Measurements from ENCODE around the gene NEDD9. TPM values are rescaled to one million over a fixed set of nuclear protein-coding genes. Genes with fewer than 3 reads are reported as not detected.

NEDD9 gene
- total and polyA plus RNA-seq, 2 of the 13 experiments (the other 11 are each of a cell fraction or from before 2014, with no cell fraction given), result 27.1 to 389 TPM

GRCh38 chr6:11194356-11195218 lies 37.9 kb downstream of the NEDD9 start:
- BruUV-seq (replicated peaks), result no TSS peak
- Histone ChIP-seq H4K20me1 (ENCODE audit: insufficient read depth, low read length) (peaks cover 90% of the 10 kb centered on the region), H3K79me2 (ENCODE audit: insufficient read depth, low read length) (peaks cover 58% of the 10 kb centered on the region), H3K4me3 (replicated peaks in 1 of 3; ENCODE audit: insufficient read depth in 1 of 3, low read depth in 2 of 3, low read length in 3 of 3) (no peak overlapping the region), H3K36me3 (replicated peaks in 1 of 2; ENCODE audit: control insufficient read depth in 1 of 2, insufficient read depth in 2 of 2, low read length in 2 of 2) (peaks cover 45 to 88% of the 10 kb centered on the region in 2 experiments), H3K9me3 (ENCODE audit: low read length) (no peaks in the 10 kb centered on the region), H3K27ac (ENCODE audit: extremely low read length, insufficient read depth, low read length) (no peak overlapping the region), H3K4me2 (ENCODE audit: low read depth, low read length) (no peak overlapping the region), H2AFZ (ENCODE audit: low read length) (no peak overlapping the region), H3K9ac (ENCODE audit: insufficient read depth, low read depth, low read length) (no peak overlapping the region), H3K4me1 (ENCODE audit: insufficient read depth, low read length) (peaks cover 55% of the 10 kb centered on the region), H3K27me3 (ENCODE audit: control insufficient read depth in 1 of 2, insufficient read depth in 2 of 2, low read length in 2 of 2) (no peaks in the 10 kb centered on the region)
- in situ Hi-C loops (cut with HindIII; ENCODE audit: extremely low pct_ligation_motif_present, low pct_unique_long_range_greater_than_20kb), result no loop called here
- intact Hi-C loops (cut with micrococcal nuclease; ENCODE audit: unreplicated experiment), result no loop called here
- WGBS (ENCODE audit: low lambda C conversion rate), result 96% methylated on average over 12 of the region's 12 CpGs
- FAIRE-seq, result no peak
- no peak for ATAC-seq
- ChIA-PET CTCF (ENCODE audit: low intra/inter-chr PET ratio, low total read pairs) (no interaction called here), POLR2A (no interaction called here)
- no peak for DNase-seq (ENCODE audit: low spot score)
- TF ChIP-seq TERF1 (CRISPR knock-in tag; IDR thresholded peaks at IDR 0.05) (no peak), NAIF1 (CRISPR knock-in tag; IDR thresholded peaks at IDR 0.05; ENCODE audit: borderline replicate concordance) (no peak), EHMT2 (IDR thresholded peaks at IDR 0.05; ENCODE audit: borderline replicate concordance, low read depth, low read length) (no peak), XRCC5 (optimal IDR thresholded peaks at IDR 0.05; ENCODE audit: low read length) (no peak), PHF5A (CRISPR knock-in tag; IDR thresholded peaks at IDR 0.05; ENCODE audit: low read depth, unreplicated experiment) (no peak), ZNF574 (CRISPR knock-in tag; IDR thresholded peaks at IDR 0.05) (no peak), REPIN1 (CRISPR knock-in tag; IDR thresholded peaks at IDR 0.05; ENCODE audit: borderline replicate concordance, low read depth) (no peak), ERF (CRISPR knock-in tag; IDR thresholded peaks at IDR 0.05) (0 out of 2 replicates have a peak, but pooled peaks have one; percentile 23), ZSCAN20 (CRISPR knock-in tag; IDR thresholded peaks at IDR 0.05; ENCODE audit: borderline replicate concordance) (no peak), ZNF777 (CRISPR knock-in tag; IDR thresholded peaks at IDR 0.05) (no peak), GATAD2A (CRISPR knock-in tag; IDR thresholded peaks at IDR 0.05) (no peak)
- TF ChIP-seq, protein P1, sequence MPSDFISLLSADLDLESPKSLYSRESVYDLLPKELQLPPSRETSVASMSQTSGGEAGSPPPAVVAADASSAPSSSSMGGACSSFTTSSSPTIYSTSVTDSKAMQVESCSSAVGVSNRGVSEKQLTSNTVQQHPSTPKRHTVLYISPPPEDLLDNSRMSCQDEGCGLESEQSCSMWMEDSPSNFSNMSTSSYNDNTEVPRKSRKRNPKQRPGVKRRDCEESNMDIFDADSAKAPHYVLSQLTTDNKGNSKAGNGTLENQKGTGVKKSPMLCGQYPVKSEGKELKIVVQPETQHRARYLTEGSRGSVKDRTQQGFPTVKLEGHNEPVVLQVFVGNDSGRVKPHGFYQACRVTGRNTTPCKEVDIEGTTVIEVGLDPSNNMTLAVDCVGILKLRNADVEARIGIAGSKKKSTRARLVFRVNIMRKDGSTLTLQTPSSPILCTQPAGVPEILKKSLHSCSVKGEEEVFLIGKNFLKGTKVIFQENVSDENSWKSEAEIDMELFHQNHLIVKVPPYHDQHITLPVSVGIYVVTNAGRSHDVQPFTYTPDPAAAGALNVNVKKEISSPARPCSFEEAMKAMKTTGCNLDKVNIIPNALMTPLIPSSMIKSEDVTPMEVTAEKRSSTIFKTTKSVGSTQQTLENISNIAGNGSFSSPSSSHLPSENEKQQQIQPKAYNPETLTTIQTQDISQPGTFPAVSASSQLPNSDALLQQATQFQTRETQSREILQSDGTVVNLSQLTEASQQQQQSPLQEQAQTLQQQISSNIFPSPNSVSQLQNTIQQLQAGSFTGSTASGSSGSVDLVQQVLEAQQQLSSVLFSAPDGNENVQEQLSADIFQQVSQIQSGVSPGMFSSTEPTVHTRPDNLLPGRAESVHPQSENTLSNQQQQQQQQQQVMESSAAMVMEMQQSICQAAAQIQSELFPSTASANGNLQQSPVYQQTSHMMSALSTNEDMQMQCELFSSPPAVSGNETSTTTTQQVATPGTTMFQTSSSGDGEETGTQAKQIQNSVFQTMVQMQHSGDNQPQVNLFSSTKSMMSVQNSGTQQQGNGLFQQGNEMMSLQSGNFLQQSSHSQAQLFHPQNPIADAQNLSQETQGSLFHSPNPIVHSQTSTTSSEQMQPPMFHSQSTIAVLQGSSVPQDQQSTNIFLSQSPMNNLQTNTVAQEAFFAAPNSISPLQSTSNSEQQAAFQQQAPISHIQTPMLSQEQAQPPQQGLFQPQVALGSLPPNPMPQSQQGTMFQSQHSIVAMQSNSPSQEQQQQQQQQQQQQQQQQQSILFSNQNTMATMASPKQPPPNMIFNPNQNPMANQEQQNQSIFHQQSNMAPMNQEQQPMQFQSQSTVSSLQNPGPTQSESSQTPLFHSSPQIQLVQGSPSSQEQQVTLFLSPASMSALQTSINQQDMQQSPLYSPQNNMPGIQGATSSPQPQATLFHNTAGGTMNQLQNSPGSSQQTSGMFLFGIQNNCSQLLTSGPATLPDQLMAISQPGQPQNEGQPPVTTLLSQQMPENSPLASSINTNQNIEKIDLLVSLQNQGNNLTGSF (CRISPR knock-in tag; IDR thresholded peaks at IDR 0.05), result no peak
- TF ChIP-seq, protein P2, sequence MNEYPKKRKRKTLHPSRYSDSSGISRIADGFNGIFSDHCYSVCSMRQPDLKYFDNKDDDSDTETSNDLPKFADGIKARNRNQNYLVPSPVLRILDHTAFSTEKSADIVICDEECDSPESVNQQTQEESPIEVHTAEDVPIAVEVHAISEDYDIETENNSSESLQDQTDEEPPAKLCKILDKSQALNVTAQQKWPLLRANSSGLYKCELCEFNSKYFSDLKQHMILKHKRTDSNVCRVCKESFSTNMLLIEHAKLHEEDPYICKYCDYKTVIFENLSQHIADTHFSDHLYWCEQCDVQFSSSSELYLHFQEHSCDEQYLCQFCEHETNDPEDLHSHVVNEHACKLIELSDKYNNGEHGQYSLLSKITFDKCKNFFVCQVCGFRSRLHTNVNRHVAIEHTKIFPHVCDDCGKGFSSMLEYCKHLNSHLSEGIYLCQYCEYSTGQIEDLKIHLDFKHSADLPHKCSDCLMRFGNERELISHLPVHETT (CRISPR knock-in tag; conservative IDR thresholded peaks at IDR 0.05), result no peak

All from HepG2 (cell line).